Upper lobe of left lung (tissue), 4 donors: Measurements from ENCODE around the gene MOB3B.

ENCODE experiments used
- EP300 ChIP-seq, 4 donors: sonication (generic); formaldehyde crosslinking; IDR thresholded peaks; one replicate each; pipeline ENCODE4 v1.5.1; 2017; ENCODE audit warnings: antibody characterized with exemption in 4 of 4, control low read depth in 2 of 4
- POLR2A ChIP-seq, 4 donors: fragments of 450-650 bp; IDR thresholded peaks; one replicate each; pipeline ENCODE4 v1.5.1; 2016 to 2017; ENCODE audit warnings: antibody characterized with exemption in 4 of 4, mild to moderate bottlenecking in 2 of 4

GRCh38 chr9:27462846-27463245 lies 66.8 kb downstream of the MOB3B start:
- TF ChIP-seq POLR2A (IDR thresholded peaks at IDR 0.05) (no peak), EP300 (IDR thresholded peaks at IDR 0.05) (no peak)
